GM12878 (cell line): ENCODE measurements around the gene TRAPPC12. TPM values are rescaled to one million over a fixed set of nuclear protein-coding genes. Genes with fewer than 3 reads are reported as not detected.

Experiments used
- ATAC-seq: fragments of 200-7000 bp; cut with Tn5 transposase; 3 replicates; pipeline ENCODE4 v1.9.1; 2020; ENCODE audit warnings: mild to moderate bottlenecking, moderate library complexity
- BruUV-seq: library from RNA; stranded (reverse); fragments of 400-500 nt; replicated peaks from 2 replicates; lab custom pipeline; 2021; lab: Mats Ljungman, UMichigan
- CTCF ChIA-PET: fragments of 300-600 bp; sonication (Branson Sonifier 250); formaldehyde crosslinking; extraction: SDS; loops from one replicate; lab custom pipeline; 2021; ENCODE audit warnings: inconsistent platforms; lab: Yijun Ruan, JAX
- POLR2A ChIA-PET: fragments of 350-600 bp; formaldehyde crosslinking; extraction: SDS; loops from one replicate; lab custom pipeline; 2021; ENCODE audit warnings: inconsistent platforms; lab: Charles Lee
- RAD21 ChIA-PET: fragments of 300-600 bp; sonication (Branson Sonifier 250); formaldehyde crosslinking; loops from one replicate; lab custom pipeline; 2023; ENCODE audit warnings: antibody characterized with exemption; ENCODE audit not compliant: unreplicated experiment; lab: Charles Lee
- SMC1A ChIA-PET: fragments of 300-600 bp; sonication (Branson Sonifier 250); formaldehyde crosslinking; loops from one replicate; lab custom pipeline; 2023; ENCODE audit not compliant: unreplicated experiment, uncharacterized antibody; lab: Charles Lee
- DNase-seq: peaks from one replicate; pipeline ENCODE4 v3.0.0-alpha.2; 2011; ENCODE audit warnings: low read depth, low spot score
- FAIRE-seq: peaks from 3 replicates; lab custom pipeline; 2011; peaks lifted over from hg19 to GRCh38; lab: Jason Lieb, UNC
- H2AFZ ChIP-seq: 2 replicates; pipeline ENCODE4 v1.6.0; 2011; ENCODE audit warnings: low read depth, low read length, control low read depth; ENCODE audit not compliant: control insufficient read depth
- H3K27ac ChIP-seq: 2 replicates; pipeline ENCODE4 v1.5.1; 2011; ENCODE audit warnings: control low read depth; ENCODE audit not compliant: control insufficient read depth, insufficient read depth
- H3K27me3 ChIP-seq, 2 experiments: replicated peaks in 1 of 2; 2 replicates each; pipeline versions ENCODE4 v1.6.0 to v1.6.1; 2011; ENCODE audit warnings: low read length in 1 of 2; ENCODE audit not compliant: control insufficient read depth in 2 of 2, insufficient read depth in 2 of 2
- H3K36me3 ChIP-seq, 2 experiments: 2 replicates each; pipeline ENCODE4 v1.5.1; 2011; ENCODE audit warnings: low read length in 1 of 2; ENCODE audit not compliant: control insufficient read depth in 2 of 2, insufficient read depth in 2 of 2
- H3K4me1 ChIP-seq: 2 replicates; pipeline ENCODE4 v1.6.1; 2011; ENCODE audit warnings: mild to moderate bottlenecking, low read length, moderate library complexity, mixed read lengths; ENCODE audit not compliant: control insufficient read depth, insufficient read depth
- H3K4me2 ChIP-seq: 2 replicates; pipeline ENCODE4 v1.6.0; 2011; ENCODE audit warnings: control low read depth; ENCODE audit not compliant: control insufficient read depth, insufficient read depth
- H3K4me3 ChIP-seq: fragments of 200-600 bp; sonication (generic); 2 replicates; pipeline ENCODE4 v1.5.1; 2016
- H3K79me2 ChIP-seq: 2 replicates; pipeline ENCODE4 v1.6.0; 2011; ENCODE audit warnings: low read length; ENCODE audit not compliant: control insufficient read depth, insufficient read depth
- H3K9ac ChIP-seq: 2 replicates; pipeline ENCODE4 v1.8.0; 2011; ENCODE audit warnings: low read length, control low read depth, mixed read lengths; ENCODE audit not compliant: control insufficient read depth, insufficient read depth
- H3K9me3 ChIP-seq: replicated peaks from 3 replicates; pipeline ENCODE4 v1.5.1; 2011; ENCODE audit warnings: mild to moderate bottlenecking, low read length; ENCODE audit not compliant: control insufficient read depth, insufficient read depth
- H4K20me1 ChIP-seq: 2 replicates; pipeline ENCODE4 v1.6.0; 2011; ENCODE audit not compliant: control insufficient read depth, insufficient read depth
- CREM ChIP-seq: IDR thresholded peaks from 2 replicates; pipeline ENCODE4 v1.6.1; 2014; ENCODE audit warnings: antibody characterized with exemption, low read depth
- CTCF ChIP-seq, 3 experiments: IDR thresholded peaks in 2 of 3; conservative IDR thresholded peaks in 1 of 3; 2 replicates each; pipeline ENCODE4 v1.5.1; 2011; ENCODE audit warnings: low read depth in 3 of 3, low read length in 3 of 3, mild to moderate bottlenecking in 3 of 3, control low read depth in 2 of 3, moderate library complexity in 2 of 3, inconsistent platforms in 1 of 3, mixed read lengths in 1 of 3; ENCODE audit not compliant: control insufficient read depth in 2 of 3, insufficient read depth in 1 of 3; ENCODE audit errors: extremely low read depth in 1 of 3
- IRF3 ChIP-seq: fragments of 450-650 bp; IDR thresholded peaks from 2 replicates; pipeline ENCODE4 v1.6.1; 2014; ENCODE audit warnings: mild to moderate bottlenecking
- IRF4 ChIP-seq: IDR thresholded peaks from 2 replicates; pipeline ENCODE4 v1.6.1; 2011; ENCODE audit warnings: low read depth, low read length
- MEF2A ChIP-seq: IDR thresholded peaks from 2 replicates; pipeline ENCODE4 v1.6.1; 2011; ENCODE audit warnings: low read depth, mild to moderate bottlenecking, low read length, moderate library complexity; ENCODE audit not compliant: insufficient read depth
- MTA3 ChIP-seq: IDR thresholded peaks from 2 replicates; pipeline ENCODE4 v1.6.1; 2012; ENCODE audit warnings: low read length, inconsistent platforms, borderline replicate concordance
- RAD21 ChIP-seq: IDR thresholded peaks from 2 replicates; pipeline ENCODE4 v1.6.1; 2011; ENCODE audit warnings: mild to moderate bottlenecking, low read depth, low read length, moderate library complexity; ENCODE audit not compliant: insufficient read depth
- RAD51 ChIP-seq: fragments of 450-650 bp; IDR thresholded peaks from 2 replicates; pipeline ENCODE4 v1.6.1; 2016; ENCODE audit warnings: moderate library complexity, mild to moderate bottlenecking, inconsistent platforms
- SPI1 ChIP-seq: IDR thresholded peaks from 2 replicates; pipeline ENCODE4 v1.6.1; 2011; ENCODE audit warnings: low read depth, mild to moderate bottlenecking, low read length, moderate library complexity, borderline replicate concordance; ENCODE audit not compliant: insufficient read depth
- TCF12 ChIP-seq: IDR thresholded peaks from 2 replicates; pipeline ENCODE4 v1.6.1; 2011; ENCODE audit warnings: low read depth, mild to moderate bottlenecking, low read length
- YY1 ChIP-seq: IDR thresholded peaks from 2 replicates; pipeline ENCODE4 v1.6.1; 2011; ENCODE audit warnings: low read depth, mild to moderate bottlenecking, low read length
- ZBED1 ChIP-seq: IDR thresholded peaks from 2 replicates; pipeline ENCODE4 v1.6.1; 2016; ENCODE audit warnings: borderline replicate concordance
- ZZZ3 ChIP-seq: IDR thresholded peaks from 2 replicates; pipeline ENCODE4 v1.6.1; 2011; ENCODE audit warnings: low read depth; ENCODE audit not compliant: control insufficient read depth, insufficient read length
- WGBS: methylation state at CpG from one replicate; pipeline ENCODE4 v1.1.6; 2016; ENCODE audit warnings: low lambda C conversion rate; ENCODE audit not compliant: insufficient replicate concordance, insufficient coverage; ENCODE audit errors: missing lambda C conversion rate; 5-methylcytosine and 5-hydroxymethylcytosine counted together
- in situ Hi-C: fragments of 300-500 bp; cut with MboI; formaldehyde crosslinking; loops from 9 replicates; pipeline ENCODE4 v1.14.3; 2018; ENCODE audit warnings: mixed read lengths
- intact Hi-C: fragments of 100-400 bp; cut with micrococcal nuclease; formaldehyde crosslinking; loops from one replicate; pipeline ENCODE4 v1.14.2; 2022; ENCODE audit not compliant: unreplicated experiment
- polyA plus RNA-seq, 11 experiments: library from polyadenylated mRNA; depleted of rRNA in 4 of 11; unstranded in 6 of 11; stranded (reverse) in 5 of 11; fragments of >200 nt; fragmentation: Nextera tagmentation in 4 of 11; fragmentation: Illumina TruSeq in 1 of 11; extraction: Ambion mirVana in 4 of 11; extraction: Trizol in 1 of 11; gene quantifications; 1 replicate in 1 of 11; 2 replicates in 10 of 11; pipeline versions ENCODE4 v1.2.1 to v1.2.3, GENCODE V29; 2011 to 2016; ENCODE audit warnings: inconsistent platforms in 2 of 11, missing spikeins in 2 of 11, low read depth in 1 of 11
- total RNA-seq, 4 experiments: library from RNA; depleted of rRNA in 3 of 4; stranded (reverse); fragments of >200 nt in 3 of 4; fragmentation: Illumina TruSeq in 1 of 4; extraction: Trizol in 1 of 4; gene quantifications; 2 replicates each; pipeline versions ENCODE4 v1.2.1 to v1.2.3, GENCODE V29; 2013 to 2021
- TF ChIP-seq, protein P1 (sequence below): fragments of 150-350 bp; IDR thresholded peaks from 2 replicates; pipeline ENCODE4 v1.6.1; 2016; ENCODE audit warnings: low read depth, low read length
- TF ChIP-seq, protein P2 (sequence below): IDR thresholded peaks from 2 replicates; pipeline ENCODE4 v1.6.1; 2011; ENCODE audit warnings: low read depth, mild to moderate bottlenecking, low read length, moderate library complexity, borderline replicate concordance; ENCODE audit errors: extremely low read depth
- TF ChIP-seq, protein P3 (sequence below): IDR thresholded peaks from 2 replicates; pipeline ENCODE4 v1.6.1; 2011; ENCODE audit warnings: borderline replicate concordance, low read depth, mild to moderate bottlenecking, moderate library complexity, low read length; ENCODE audit not compliant: insufficient read depth, poor library complexity, severe bottlenecking

TRAPPC12 gene
- total and polyA plus RNA-seq, 10 of the 15 experiments (the other 5 are each of a cell fraction or from before 2014, with no cell fraction given) = 8.6 to 77.1 (median 37.4) TPM

DNA sequence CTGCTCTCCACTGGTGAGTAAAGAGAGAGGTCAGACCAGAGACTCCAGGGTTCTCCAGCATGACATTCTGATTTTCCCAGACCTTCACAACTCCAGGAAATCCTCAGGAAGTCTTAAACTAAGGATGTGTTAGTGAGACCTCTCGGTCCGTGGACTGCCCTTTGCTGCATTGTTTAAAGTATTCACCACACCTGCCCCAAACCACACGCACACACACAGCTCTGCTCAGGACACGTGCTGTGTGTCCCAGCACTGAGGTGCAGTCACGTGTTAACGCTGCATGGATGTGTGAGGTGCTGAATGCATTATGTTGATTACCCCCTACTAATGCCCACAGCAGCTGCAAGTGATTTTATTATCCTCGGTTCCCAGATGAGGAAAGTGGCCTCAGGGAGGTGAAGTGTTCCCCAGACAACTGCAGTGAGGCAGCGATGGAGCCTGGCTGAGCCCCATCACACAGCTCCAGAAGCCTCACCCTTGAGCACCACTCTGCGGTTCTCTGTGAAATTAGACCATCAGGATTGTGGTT, 68.4 kb downstream of the TRAPPC12 start:
- intact Hi-C loops (no loop called here), in situ Hi-C loops (no loop called here)
- peaks cover 12 to 26% of the 10 kb centered on the region in 2 experiments for H3K36me3 ChIP-seq
- H2AFZ ChIP-seq = no peak overlapping the region
- ATAC-seq = no peak
- H3K4me1 ChIP-seq = no peaks in the 10 kb centered on the region
- ChIA-PET SMC1A (interaction anchor here (1.6 kb wide), 1 partner anchor 14 kb away, joined by 3 read pairs; no protein-coding TSS in a partner anchor), RAD21 (no interaction called here), CTCF (no interaction called here)
- no TSS peak for BruUV-seq
- H3K9ac ChIP-seq = no peak overlapping the region
- H3K9me3 ChIP-seq = no peaks in the 10 kb centered on the region; the same call in 2 of the 3 replicates
- TF ChIP-seq ZBED1 (no peak), CTCF (IDR thresholded peaks at IDR 0.05 in 2 of 3, conservative IDR thresholded peaks at IDR 0.05 in 1 of 3; ENCODE audit: control insufficient read depth in 2 of 3, extremely low read depth in 1 of 3, insufficient read depth in 1 of 3, low read depth in 3 of 3, low read length in 3 of 3) (no peak), CREM (no peak), MTA3 (no peak), RAD21 (no peak), ZZZ3 (no peak), TCF12 (no peak), MEF2A (no peak), SPI1 (no peak), YY1 (no peak), IRF4 (no peak), RAD51 (no peak), IRF3 (no peak)
- TF ChIP-seq, protein P1, sequence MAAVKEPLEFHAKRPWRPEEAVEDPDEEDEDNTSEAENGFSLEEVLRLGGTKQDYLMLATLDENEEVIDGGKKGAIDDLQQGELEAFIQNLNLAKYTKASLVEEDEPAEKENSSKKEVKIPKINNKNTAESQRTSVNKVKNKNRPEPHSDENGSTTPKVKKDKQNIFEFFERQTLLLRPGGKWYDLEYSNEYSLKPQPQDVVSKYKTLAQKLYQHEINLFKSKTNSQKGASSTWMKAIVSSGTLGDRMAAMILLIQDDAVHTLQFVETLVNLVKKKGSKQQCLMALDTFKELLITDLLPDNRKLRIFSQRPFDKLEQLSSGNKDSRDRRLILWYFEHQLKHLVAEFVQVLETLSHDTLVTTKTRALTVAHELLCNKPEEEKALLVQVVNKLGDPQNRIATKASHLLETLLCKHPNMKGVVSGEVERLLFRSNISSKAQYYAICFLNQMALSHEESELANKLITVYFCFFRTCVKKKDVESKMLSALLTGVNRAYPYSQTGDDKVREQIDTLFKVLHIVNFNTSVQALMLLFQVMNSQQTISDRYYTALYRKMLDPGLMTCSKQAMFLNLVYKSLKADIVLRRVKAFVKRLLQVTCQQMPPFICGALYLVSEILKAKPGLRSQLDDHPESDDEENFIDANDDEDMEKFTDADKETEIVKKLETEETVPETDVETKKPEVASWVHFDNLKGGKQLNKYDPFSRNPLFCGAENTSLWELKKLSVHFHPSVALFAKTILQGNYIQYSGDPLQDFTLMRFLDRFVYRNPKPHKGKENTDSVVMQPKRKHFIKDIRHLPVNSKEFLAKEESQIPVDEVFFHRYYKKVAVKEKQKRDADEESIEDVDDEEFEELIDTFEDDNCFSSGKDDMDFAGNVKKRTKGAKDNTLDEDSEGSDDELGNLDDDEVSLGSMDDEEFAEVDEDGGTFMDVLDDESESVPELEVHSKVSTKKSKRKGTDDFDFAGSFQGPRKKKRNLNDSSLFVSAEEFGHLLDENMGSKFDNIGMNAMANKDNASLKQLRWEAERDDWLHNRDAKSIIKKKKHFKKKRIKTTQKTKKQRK = no peak
- TF ChIP-seq, protein P2, sequence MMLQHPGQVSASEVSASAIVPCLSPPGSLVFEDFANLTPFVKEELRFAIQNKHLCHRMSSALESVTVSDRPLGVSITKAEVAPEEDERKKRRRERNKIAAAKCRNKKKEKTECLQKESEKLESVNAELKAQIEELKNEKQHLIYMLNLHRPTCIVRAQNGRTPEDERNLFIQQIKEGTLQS = no peak
- TF ChIP-seq, protein P3, sequence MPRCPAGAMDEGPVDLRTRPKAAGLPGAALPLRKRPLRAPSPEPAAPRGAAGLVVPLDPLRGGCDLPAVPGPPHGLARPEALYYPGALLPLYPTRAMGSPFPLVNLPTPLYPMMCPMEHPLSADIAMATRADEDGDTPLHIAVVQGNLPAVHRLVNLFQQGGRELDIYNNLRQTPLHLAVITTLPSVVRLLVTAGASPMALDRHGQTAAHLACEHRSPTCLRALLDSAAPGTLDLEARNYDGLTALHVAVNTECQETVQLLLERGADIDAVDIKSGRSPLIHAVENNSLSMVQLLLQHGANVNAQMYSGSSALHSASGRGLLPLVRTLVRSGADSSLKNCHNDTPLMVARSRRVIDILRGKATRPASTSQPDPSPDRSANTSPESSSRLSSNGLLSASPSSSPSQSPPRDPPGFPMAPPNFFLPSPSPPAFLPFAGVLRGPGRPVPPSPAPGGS = no peak
- TF ChIP-seq, all 136 proteins: peak for 0
- no peak overlapping the region for H3K4me3 ChIP-seq
- no peak overlapping the region for H3K27ac ChIP-seq
- FAIRE-seq = no peak
- no peaks in the 10 kb centered on the region for H3K79me2 ChIP-seq
- H3K4me2 ChIP-seq = no peak overlapping the region
- no peak for DNase-seq
- H3K27me3 ChIP-seq = no peaks in the 10 kb centered on the region
- no peaks in the 10 kb centered on the region for H4K20me1 ChIP-seq
- WGBS = 87% methylated on average over 9 of the region's 9 CpGs
- POLR2A ChIA-PET = no interaction called here
